ENCODE data around the gene JUN.

GRCh38 chr1:58765006-58765405 lies 18.8 kb downstream of the JUN start:
- TF ChIP-seq CTCF (IDR thresholded peaks at IDR 0.05): no peak
- no peak for TF ChIP-seq EP300 (IDR thresholded peaks at IDR 0.05)
